Trophoblast cell (in vitro differentiated cells and primary cell): Measurements from ENCODE around the gene DGKZ.

Experiments
- DNase-seq, 2 donors: peaks; one replicate each; pipeline ENCODE4 v3.0.0-alpha.2; 2016
- H2AFZ ChIP-seq: 2 replicates; pipeline ENCODE4 v1.6.1; 2013; ENCODE audit warnings: low read length, moderate library complexity, mild to moderate bottlenecking; ENCODE audit not compliant: insufficient read depth, poor library complexity
- H2AK5ac ChIP-seq: 2 replicates; pipeline ENCODE4 v1.6.1; 2013; ENCODE audit warnings: mild to moderate bottlenecking, low read length
- H2BK120ac ChIP-seq: 2 replicates; pipeline ENCODE4 v1.6.1; 2013; ENCODE audit warnings: low read length, mild to moderate bottlenecking, moderate library complexity; ENCODE audit not compliant: insufficient read depth, poor library complexity
- H2BK12ac ChIP-seq: 2 replicates; pipeline ENCODE4 v1.6.1; 2013; ENCODE audit warnings: mild to moderate bottlenecking, low read length, moderate library complexity
- H2BK5ac ChIP-seq: 2 replicates; pipeline ENCODE4 v1.6.1; 2013; ENCODE audit warnings: low read length, low read depth, moderate library complexity, mild to moderate bottlenecking; ENCODE audit not compliant: poor library complexity
- H3K14ac ChIP-seq: 2 replicates; pipeline ENCODE4 v1.6.1; 2013; ENCODE audit warnings: mild to moderate bottlenecking, low read length
- H3K18ac ChIP-seq: 2 replicates; pipeline ENCODE4 v1.6.1; 2013; ENCODE audit warnings: mild to moderate bottlenecking, low read length
- H3K23ac ChIP-seq: 2 replicates; pipeline ENCODE4 v1.6.1; 2013; ENCODE audit warnings: low read length
- H3K27ac ChIP-seq: 2 replicates; pipeline ENCODE4 v1.5.1; 2013; ENCODE audit warnings: low read depth, mild to moderate bottlenecking, inconsistent platforms, low read length, moderate library complexity
- H3K27me3 ChIP-seq: 2 replicates; pipeline ENCODE4 v1.6.1; 2013; ENCODE audit warnings: inconsistent platforms, mild to moderate bottlenecking, low read length, moderate library complexity; ENCODE audit not compliant: insufficient read depth
- H3K36me3 ChIP-seq, 2 experiments: 1 replicate in 1 of 2; 2 replicates in 1 of 2; pipeline ENCODE4 v1.6.1; 2013; ENCODE audit warnings: low read length in 2 of 2, mild to moderate bottlenecking in 2 of 2, moderate library complexity in 1 of 2; ENCODE audit not compliant: insufficient read depth in 2 of 2, control insufficient read depth in 1 of 2
- H3K4ac ChIP-seq: 2 replicates; pipeline ENCODE4 v1.6.1; 2013; ENCODE audit warnings: low read depth, mild to moderate bottlenecking, low read length, moderate library complexity
- H3K4me1 ChIP-seq, 2 experiments: 1 replicate in 1 of 2; 2 replicates in 1 of 2; pipeline ENCODE4 v1.6.1; 2013; ENCODE audit warnings: low read length in 2 of 2, mild to moderate bottlenecking in 2 of 2, moderate library complexity in 1 of 2; ENCODE audit not compliant: insufficient read depth in 2 of 2, control insufficient read depth in 1 of 2
- H3K4me2 ChIP-seq: 2 replicates; pipeline ENCODE4 v1.6.1; 2013; ENCODE audit warnings: inconsistent platforms, mild to moderate bottlenecking, low read length, moderate library complexity
- H3K4me3 ChIP-seq: 2 replicates; pipeline ENCODE4 v1.5.1; 2013; ENCODE audit warnings: mild to moderate bottlenecking, low read depth, low read length, inconsistent platforms
- H3K79me1 ChIP-seq: one replicate; pipeline ENCODE4 v1.6.1; 2013; ENCODE audit warnings: low read length
- H3K79me2 ChIP-seq: 2 replicates; pipeline ENCODE4 v1.6.1; 2013; ENCODE audit warnings: low read length, mild to moderate bottlenecking; ENCODE audit not compliant: control insufficient read depth, insufficient read depth, poor library complexity
- H3K9ac ChIP-seq: 2 replicates; pipeline ENCODE4 v1.6.1; 2013; ENCODE audit warnings: mild to moderate bottlenecking, low read length
- H3K9me3 ChIP-seq: 2 replicates; pipeline ENCODE4 v1.6.1; 2013; ENCODE audit warnings: low read depth, mild to moderate bottlenecking, control low read depth, inconsistent platforms, low read length; ENCODE audit not compliant: insufficient read depth
- H4K12ac ChIP-seq: 2 replicates; pipeline ENCODE4 v1.6.1; 2013; ENCODE audit warnings: low read depth, mild to moderate bottlenecking, low read length, moderate library complexity
- H4K8ac ChIP-seq: 2 replicates; pipeline ENCODE4 v1.6.1; 2013; ENCODE audit warnings: low read depth, mild to moderate bottlenecking, low read length, moderate library complexity
- H4K91ac ChIP-seq: one replicate; pipeline ENCODE4 v1.6.1; 2013; ENCODE audit warnings: low read depth, mild to moderate bottlenecking, low read length, moderate library complexity
- WGBS: extraction: QIAGEN DNeasy Blood & Tissue Kit; methylation state at CpG from one replicate; pipeline ENCODE4 v1.1.7; 2013; ENCODE audit warnings: missing lambda C conversion rate; ENCODE audit not compliant: insufficient read length, insufficient coverage; ENCODE audit errors: extremely low coverage; 5-methylcytosine and 5-hydroxymethylcytosine counted together

The DGKZ gene

DNA sequence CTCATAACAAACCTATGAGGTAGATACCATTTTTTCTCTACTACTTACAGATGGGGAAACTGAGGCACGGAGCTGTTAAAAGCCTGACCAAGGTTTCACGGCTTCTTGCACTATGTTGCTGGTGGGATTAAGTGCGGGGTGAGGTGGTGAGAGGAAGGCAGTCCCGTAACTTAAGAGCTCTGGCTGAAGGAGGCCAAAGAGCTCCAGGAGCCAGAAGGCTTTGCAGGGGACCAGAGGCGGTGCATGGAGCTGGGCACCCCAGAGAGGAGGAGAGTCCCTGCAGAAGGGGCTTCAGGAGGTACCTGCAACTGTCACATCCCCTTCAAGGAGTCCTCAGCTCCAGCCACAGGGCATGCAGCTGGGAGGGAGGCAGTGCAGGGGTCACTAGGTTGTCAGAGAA, 40.2 kb downstream of the DGKZ start:
- Histone ChIP-seq H3K4ac (no peak overlapping the region), H3K27ac (no peak overlapping the region), H2BK12ac (no peak overlapping the region), H3K9ac (no peak overlapping the region), H3K23ac (no peak overlapping the region), H3K27me3 (peaks cover 29% of the 10 kb centered on the region), H2BK120ac (no peak overlapping the region), H3K9me3 (peaks cover 4% of the 10 kb centered on the region), H3K79me2 (peaks cover 1% of the 10 kb centered on the region), H3K14ac (no peak overlapping the region), H3K18ac (no peak overlapping the region), H3K79me1 (peaks cover 1% of the 10 kb centered on the region), H2BK5ac (no peak overlapping the region), H3K36me3 (peaks cover 13 to 16% of the 10 kb centered on the region in 2 experiments), H2AK5ac (no peak overlapping the region), H4K8ac (no peak overlapping the region), H3K4me2 (no peak overlapping the region), H3K4me3 (no peak overlapping the region), H4K12ac (no peak overlapping the region), H2AFZ (no peak overlapping the region), H4K91ac (no peak overlapping the region), H3K4me1 (peaks cover 30 to 32% of the 10 kb centered on the region in 2 experiments)
- WGBS, result no CpG with 5 or more reads among the region's 5 CpGs
- no peak for DNase-seq

DNA sequence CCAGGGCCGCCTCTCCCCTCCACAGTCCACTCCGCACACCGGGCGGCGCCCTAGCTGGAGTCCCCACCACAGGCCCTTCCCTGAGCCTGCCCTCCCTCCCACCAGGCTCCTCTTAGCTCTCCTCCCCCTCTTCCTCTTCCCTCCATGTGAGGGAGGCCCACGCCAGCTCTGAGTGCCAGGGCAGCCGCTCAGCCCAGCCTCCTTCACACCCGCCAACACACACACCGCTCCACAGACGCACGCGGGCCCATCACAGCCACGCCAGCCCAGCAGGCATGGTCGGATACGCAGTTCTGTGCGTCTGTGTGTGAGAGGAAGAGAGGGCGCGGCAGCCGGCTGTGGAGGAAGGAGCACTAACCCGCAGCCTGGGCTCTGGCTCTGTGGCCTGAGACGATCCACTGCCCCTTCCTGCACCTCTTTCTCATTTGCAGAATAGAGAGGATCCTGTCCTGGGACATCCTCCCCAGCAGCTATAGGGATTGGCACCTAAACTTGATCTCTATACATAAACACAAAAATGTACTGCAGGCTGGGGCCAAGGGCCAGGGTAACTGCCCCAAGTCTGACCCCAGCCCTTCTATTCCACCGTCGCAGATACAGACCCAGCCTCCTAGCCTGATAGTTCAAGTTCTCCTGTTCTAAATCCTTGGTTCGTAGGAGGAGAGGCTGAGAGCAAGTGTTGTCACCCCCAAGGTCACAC, 40.8 kb downstream of the DGKZ start:
- no peak overlapping the region for H2AFZ ChIP-seq
- no peak overlapping the region for H3K4me3 ChIP-seq
- no peak overlapping the region for H2BK12ac ChIP-seq
- H2BK5ac ChIP-seq, result no peak overlapping the region
- H4K8ac ChIP-seq, result no peak overlapping the region
- H3K4me2 ChIP-seq, result no peak overlapping the region
- H3K23ac ChIP-seq, result no peak overlapping the region
- DNase-seq, result no peak
- H3K36me3 ChIP-seq, result peaks cover 9 to 12% of the 10 kb centered on the region in 2 experiments
- H3K27ac ChIP-seq, result no peak overlapping the region
- no peak overlapping the region for H4K91ac ChIP-seq
- H4K12ac ChIP-seq, result no peak overlapping the region
- peaks cover 4% of the 10 kb centered on the region for H3K9me3 ChIP-seq
- no peak overlapping the region for H3K4ac ChIP-seq
- H3K79me1 ChIP-seq, result no peaks in the 10 kb centered on the region
- no peak overlapping the region for H2BK120ac ChIP-seq
- H2AK5ac ChIP-seq, result no peak overlapping the region
- no CpG with 5 or more reads among the region's 24 CpGs for WGBS
- H3K9ac ChIP-seq, result no peak overlapping the region
- H3K18ac ChIP-seq, result no peak overlapping the region
- peaks cover 28 to 29% of the 10 kb centered on the region in 2 experiments for H3K4me1 ChIP-seq
- no peaks in the 10 kb centered on the region for H3K79me2 ChIP-seq
- peaks cover 29% of the 10 kb centered on the region for H3K27me3 ChIP-seq
- H3K14ac ChIP-seq, result no peak overlapping the region

DNA sequence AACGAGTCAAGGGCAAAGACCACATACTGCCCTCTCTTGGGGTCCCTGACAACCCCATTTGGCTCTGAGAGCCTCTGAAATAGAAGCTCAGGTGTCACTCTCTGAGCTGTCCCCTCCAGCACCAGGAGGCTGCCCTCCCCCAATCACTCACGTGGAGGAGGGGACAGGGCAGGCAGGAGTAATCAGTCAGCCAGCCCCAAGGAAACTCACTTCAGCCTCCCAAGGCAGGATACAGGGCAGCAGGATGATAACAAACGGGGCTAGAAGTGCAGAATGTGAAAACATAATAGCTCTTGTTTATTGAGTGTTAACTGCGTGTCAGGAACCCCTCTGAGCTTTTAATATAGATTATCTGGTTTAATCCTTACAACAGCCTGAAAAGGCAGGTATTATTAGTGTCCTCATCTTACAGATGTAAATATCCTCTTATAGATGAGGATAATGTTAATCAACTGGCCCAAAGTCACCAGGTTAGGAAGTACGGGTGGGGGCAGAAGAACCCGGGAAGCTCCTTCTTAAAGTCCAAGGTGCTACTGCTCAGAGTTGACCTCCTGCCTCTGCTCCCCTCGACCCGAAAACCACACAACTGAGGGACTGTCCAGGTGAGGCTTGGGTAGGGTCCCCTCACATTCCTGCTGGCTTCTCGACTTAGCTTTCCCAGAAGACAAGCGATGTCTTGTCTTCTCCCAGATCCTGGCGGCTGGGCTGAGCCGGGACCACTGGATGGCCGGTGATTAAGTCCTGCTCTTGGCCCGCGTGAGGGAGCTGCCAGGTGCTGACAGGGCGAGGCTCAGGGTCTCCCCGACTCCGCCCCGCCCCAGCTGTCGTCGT, 41.6 kb downstream of the DGKZ start:
- Histone ChIP-seq H3K4ac (no peak overlapping the region), H3K79me2 (no peaks in the 10 kb centered on the region), H2BK5ac (no peak overlapping the region), H3K14ac (no peak overlapping the region), H3K36me3 (peaks cover 3 to 5% of the 10 kb centered on the region in 2 experiments), H4K12ac (no peak overlapping the region), H3K79me1 (no peaks in the 10 kb centered on the region), H4K91ac (no peak overlapping the region), H3K9ac (no peak overlapping the region), H3K27me3 (peaks cover 29% of the 10 kb centered on the region), H3K23ac (no peak overlapping the region), H2BK120ac (no peak overlapping the region), H3K27ac (no peak overlapping the region), H2AK5ac (no peak overlapping the region), H3K18ac (no peak overlapping the region), H3K9me3 (peaks cover 4% of the 10 kb centered on the region), H3K4me2 (peak overlapping the region; percentile 80), H2AFZ (no peak overlapping the region), H3K4me3 (no peak overlapping the region), H3K4me1 (peaks cover 26 to 28% of the 10 kb centered on the region in 2 experiments), H2BK12ac (no peak overlapping the region), H4K8ac (no peak overlapping the region)
- no peak for DNase-seq
- no CpG with 5 or more reads among the region's 21 CpGs for WGBS

DNA sequence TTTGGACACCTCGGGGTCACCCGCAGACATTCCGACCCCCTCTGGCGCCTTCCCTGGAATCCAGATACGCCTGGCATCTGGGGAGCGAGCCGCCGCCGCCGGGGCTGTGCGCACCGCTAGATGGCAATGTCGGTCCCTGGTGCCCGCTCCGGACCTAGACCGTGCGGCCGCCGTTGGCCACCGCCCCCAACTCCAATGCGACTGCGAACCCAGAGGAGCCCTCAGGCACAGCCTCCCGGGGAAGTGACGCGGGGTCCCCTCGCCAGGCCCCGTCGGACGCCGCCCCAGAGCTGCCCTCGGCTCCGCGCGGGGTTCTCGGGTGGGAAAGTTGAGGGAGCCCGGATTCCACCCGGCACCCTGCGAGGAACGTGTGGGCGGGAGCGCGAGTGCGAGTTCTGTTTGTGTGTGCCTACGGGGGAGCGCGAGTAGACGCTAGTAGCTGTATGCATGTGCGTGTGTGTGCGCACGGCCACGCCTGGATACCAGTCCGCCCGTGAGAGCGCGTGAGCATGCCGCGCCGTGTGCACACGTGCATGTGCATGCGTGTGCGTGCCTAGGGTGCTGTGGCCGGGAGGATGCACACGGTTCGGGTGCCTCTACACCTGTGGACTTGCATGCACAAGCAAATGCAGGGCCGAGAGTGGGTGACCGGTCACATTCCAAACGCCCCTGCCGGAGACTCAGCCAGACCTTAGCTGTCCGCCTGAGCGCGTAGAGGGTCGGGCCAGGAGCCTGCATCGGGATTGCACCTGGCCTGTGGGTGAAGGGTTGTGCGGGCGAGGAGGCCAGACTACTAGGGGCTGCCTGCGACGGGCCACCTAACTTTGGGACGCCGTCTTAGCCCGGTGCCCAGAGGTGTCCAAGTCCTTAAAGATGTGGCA, 42.4 kb downstream of the DGKZ start:
- Histone ChIP-seq H3K4ac (no peak overlapping the region), H3K79me2 (no peaks in the 10 kb centered on the region), H2BK12ac (no peak overlapping the region), H2BK5ac (no peak overlapping the region), H4K91ac (no peak overlapping the region), H3K79me1 (no peaks in the 10 kb centered on the region), H3K4me1 (peaks cover 26 to 28% of the 10 kb centered on the region in 2 experiments), H3K36me3 (no peaks in the 10 kb centered on the region), H3K14ac (no peak overlapping the region), H3K27me3 (peaks cover 29% of the 10 kb centered on the region), H3K27ac (no peak overlapping the region), H3K18ac (no peak overlapping the region), H3K9ac (no peak overlapping the region), H4K8ac (no peak overlapping the region), H2AFZ (peak overlapping the region; percentile 62), H3K4me3 (peak overlapping the region; percentile 57), H3K23ac (no peak overlapping the region), H3K9me3 (peaks cover 4% of the 10 kb centered on the region), H3K4me2 (peak overlapping the region; percentile 80), H2AK5ac (no peak overlapping the region), H4K12ac (no peak overlapping the region), H2BK120ac (no peak overlapping the region)
- no CpG with 5 or more reads among the region's 80 CpGs for WGBS
- DNase-seq, result peak; percentile 53 to 73
